Suppressor macrophage treated with lipopolysaccharide for 1 hour (primary cell): Measurements from ENCODE around the gene FOXD3.
A peak's percentile ranks its signal among the peaks of the same experiment; 100 is the strongest.
"Not testable (repeated sequence)": the region's sequence is repeated elsewhere in the genome, so short reads cannot be mapped to it uniquely, and the experiment has no call there.

Experiments used
- DNase-seq, 3 donors: peaks; one replicate each; pipeline ENCODE4 v3.0.0-alpha.2; 2020 to 2022

Gene FOXD3

GRCh38 chr1:63321066-63321784 lies 1.1 kb upstream of the FOXD3 start:
- peak in 1 of 3 donors; percentile 13 for DNase-seq

DNA sequence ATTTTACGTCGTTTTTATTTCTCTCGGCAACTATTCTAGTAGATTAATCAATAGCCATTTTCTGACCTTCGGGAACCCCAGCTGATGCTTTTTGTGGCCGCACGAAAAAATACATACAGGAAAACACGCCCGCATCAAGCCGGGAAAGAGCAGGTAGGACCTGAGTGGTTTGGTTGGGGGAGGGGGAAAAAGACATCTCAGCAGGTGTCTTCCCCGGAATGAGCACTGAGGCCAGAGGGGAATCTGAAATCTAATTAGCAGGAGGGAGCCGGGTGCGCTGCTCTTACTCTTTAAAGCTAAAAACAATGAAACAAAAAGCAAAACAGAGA lies 618 bp upstream of the FOXD3 start:
- DNase-seq, result peak in 1 of 3 donors; percentile 44

DNA sequence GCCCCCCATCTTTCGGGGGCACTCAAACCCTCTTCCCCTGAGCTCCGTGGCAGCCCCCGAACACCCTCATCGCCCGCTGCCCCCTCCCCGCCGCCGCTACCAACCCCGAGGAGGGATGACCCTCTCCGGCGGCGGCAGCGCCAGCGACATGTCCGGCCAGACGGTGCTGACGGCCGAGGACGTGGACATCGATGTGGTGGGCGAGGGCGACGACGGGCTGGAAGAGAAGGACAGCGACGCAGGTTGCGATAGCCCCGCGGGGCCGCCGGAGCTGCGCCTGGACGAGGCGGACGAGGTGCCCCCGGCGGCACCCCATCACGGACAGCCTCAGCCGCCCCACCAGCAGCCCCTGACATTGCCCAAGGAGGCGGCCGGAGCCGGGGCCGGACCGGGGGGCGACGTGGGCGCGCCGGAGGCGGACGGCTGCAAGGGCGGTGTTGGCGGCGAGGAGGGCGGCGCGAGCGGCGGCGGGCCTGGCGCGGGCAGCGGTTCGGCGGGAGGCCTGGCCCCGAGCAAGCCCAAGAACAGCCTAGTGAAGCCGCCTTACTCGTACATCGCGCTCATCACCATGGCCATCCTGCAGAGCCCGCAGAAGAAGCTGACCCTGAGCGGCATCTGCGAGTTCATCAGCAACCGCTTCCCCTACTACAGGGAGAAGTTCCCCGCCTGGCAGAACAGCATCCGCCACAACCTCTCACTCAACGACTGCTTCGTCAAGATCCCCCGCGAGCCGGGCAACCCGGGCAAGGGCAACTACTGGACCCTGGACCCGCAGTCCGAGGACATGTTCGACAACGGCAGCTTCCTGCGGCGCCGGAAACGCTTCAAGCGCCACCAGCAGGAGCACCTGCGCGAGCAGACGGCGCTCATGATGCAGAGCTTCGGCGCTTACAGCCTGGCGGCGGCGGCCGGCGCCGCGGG lies 837 bp downstream of the FOXD3 start:
- DNase-seq, result peak; percentile 42 to 52 (median 52)

DNA sequence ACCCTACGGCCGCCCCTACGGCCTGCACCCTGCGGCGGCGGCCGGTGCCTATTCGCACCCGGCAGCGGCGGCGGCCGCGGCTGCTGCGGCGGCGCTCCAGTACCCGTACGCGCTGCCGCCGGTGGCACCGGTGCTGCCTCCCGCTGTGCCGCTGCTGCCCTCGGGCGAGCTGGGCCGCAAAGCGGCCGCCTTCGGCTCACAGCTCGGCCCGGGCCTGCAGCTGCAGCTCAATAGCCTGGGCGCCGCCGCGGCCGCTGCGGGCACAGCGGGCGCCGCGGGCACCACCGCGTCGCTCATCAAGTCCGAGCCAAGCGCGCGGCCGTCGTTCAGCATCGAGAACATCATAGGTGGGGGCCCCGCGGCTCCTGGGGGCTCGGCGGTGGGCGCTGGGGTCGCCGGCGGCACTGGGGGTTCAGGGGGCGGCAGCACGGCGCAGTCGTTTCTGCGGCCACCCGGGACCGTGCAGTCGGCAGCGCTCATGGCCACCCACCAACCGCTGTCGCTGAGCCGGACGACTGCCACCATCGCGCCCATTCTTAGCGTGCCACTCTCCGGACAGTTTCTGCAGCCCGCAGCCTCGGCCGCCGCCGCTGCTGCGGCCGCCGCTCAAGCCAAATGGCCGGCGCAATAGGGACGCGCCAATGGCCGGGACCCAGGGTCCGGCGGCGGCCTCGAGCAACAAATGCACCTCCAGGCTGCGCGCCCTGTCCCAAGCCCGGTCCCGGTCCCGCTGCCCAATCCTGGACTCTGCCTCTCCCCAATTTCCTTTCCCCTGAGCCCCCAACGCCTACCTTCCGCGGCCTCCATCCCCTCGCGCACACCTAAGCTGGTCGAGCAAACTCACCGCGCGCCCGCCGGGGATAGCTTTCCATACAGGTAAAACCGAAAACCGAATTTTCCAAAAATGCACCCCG lies 1.8 kb downstream of the FOXD3 start:
- peak in 2 of 3 donors; percentile 18 to 56 for DNase-seq

GRCh38 chr1:63324779-63325119 lies 2.4 kb downstream of the FOXD3 start:
- no peak for DNase-seq

DNA sequence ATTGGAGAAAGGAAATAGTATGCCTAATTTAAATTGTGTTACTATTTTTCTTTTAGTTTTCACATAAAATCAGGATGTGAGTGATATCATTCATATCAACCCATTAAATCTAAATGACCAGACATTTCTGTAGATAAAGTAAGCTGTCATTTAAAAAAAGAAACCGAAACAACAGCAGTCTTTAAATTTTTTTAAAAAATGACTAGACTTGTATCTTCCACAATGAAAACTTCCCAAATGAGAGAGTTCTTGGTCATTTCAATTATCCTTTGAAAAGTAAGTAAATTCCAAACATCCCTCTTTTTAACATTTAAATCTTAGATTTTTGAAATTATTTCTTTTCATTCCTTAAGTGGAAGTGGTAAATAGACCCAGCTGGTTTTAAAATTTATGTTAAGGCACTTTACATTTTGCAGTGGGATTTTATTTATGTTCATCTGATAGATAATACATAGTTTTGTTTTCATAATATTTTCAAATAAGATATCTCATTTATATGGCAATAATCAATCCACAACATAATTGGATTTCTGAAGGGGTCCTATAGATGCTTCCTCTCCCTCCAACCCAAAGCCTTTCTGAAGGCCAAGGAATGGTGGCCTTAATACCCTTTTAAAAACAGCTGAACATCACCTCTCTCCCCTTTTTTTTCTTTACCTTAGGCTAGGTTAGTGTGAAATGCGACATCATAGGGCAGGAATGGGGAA lies 3.1 kb downstream of the FOXD3 start:
- peak in 1 of 3 donors; percentile 18 for DNase-seq

- DNase-seq, result no peak
Measured at GRCh38 chr1:63326106-63326472, 3.7 kb downstream of the FOXD3 start.

GRCh38 chr1:63326473-63327380 lies 4.4 kb downstream of the FOXD3 start:
- peak in 1 of 3 donors; percentile 18 for DNase-seq

GRCh38 chr1:63327417-63328054 lies 5.2 kb downstream of the FOXD3 start:
- DNase-seq, result peak; percentile 76 to 85 (median 84)

DNA sequence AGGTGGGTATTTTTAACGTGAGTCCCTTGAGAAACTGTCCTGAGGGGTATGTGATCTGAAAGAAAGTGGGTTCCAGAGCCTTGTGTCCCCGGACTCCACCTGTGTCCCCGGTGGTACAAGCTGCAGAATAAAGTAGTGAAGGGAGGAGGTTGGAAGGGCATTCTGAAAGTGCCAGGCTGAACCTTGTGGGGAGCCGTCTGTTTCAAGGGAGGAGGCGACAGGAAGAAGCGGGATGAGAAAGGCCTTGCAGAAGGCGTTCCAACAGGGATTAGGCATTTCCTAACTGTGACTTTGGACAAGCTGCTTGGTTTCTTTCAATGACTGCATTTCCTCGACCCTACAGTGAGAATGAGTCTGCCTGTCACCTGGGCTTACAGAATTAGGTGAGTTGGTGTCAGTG lies 5.8 kb downstream of the FOXD3 start:
- DNase-seq, result no peak

DNA sequence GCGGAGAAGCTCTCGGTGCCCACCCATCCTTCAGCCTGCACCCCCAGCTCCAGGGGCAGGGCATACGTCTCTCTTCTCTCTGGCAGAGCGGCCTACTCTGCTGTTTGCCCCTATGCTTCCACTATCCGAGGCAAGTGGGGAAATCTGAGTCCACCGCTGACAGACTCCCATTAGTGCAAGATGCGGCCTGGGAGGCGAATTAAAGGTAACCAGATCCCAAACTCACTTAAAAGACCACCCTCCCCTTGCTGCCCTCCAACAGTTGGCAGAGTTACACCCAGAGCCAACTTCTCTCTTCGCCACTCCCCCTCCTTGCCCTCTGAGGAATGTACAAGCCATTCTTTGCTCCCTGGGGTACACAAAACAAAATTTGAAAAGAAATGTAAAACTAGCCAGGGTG lies 6.4 kb downstream of the FOXD3 start:
- DNase-seq, result no peak

DNA sequence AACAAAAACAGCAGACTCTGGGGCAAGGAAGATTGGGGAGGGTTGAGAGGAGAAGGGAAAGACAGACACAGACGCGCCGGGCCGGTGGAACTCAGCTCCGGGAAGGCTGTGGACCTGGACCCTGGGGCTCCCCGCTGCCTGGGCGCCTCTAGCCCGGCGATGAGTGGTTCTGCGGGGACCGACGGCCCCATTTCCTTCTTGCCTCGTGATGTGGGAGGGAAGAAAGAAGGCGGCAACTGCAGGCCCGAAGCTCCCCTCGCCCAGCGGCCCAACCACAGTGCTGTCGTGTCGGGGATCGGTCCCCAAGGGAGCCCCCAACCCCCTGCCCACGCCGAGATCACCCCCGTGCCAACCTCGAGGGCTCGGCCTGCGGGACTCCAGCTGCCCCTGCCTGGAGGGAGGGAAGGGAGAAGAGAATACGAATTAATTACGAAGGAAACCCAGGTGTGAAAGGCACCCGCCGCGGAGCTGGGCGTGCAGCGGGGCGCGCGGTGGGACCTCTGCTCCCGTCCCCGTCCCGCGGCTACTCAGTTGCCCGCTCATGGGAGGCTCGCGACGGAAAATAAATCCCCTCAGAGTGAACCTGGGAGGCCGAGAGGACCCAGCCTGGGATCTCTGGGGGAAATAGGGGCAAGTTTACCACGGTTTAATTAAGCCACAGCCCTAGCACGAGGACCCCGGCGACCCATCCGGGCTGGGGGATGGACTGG lies 7.4 kb downstream of the FOXD3 start:
- peak in 1 of 3 donors; percentile 17 for DNase-seq

DNA sequence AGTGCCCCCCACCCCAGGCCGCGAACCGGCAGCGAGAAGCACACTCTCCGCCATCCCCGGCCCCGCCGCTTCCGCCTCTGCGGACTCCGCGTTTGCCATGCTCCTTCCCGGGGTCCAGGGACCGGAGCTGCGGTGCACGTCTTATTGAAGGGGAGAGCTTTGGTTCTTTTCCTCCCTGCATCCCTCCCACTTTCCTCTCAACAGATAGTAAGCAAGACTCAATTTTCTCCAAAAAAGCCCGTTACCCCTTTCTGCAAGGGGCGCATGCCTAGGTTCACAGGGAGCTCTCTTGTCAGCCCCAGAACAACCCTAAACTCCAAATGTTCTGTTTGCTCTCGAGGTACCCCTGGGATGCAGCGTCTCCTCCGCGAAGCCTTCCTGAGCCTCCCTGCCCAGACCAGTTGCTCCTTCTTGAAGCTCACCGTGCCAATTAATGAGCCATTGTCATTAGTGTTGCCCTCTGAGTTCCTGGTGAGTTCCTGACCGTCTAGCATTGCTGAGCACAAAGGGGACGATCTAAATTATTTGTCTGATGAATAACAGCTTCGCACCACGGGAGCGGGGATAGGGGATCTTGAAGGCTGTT lies 8.1 kb downstream of the FOXD3 start:
- DNase-seq, result no peak

DNA sequence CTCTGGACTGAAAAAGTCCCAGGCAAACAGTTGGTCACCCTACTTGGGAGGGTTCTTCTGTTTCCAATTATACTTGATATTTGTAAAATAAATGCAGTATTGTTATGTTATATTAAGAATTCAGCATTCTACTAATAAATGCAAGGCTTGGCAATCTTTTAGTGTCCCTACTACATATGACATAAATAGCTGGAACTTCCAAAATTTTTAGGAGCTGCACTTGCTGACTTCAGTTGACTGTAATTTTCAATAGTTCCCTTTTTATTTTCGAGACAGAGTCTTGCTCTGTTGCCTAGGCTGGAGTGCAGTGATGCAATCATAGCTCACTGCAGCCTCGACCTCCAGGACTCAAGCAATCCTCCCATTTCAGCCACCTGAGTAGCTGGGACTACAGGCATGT lies 20.0 kb downstream of the FOXD3 start:
- peak in 2 of 3 donors; percentile 34 to 78 for DNase-seq

- no peak for DNase-seq
Measured at GRCh38 chr1:63343922-63344321, 21.6 kb downstream of the FOXD3 start.

GRCh38 chr1:63350320-63350719 lies 28.0 kb downstream of the FOXD3 start:
- DNase-seq, result no peak

- no peak for DNase-seq
Measured at GRCh38 chr1:63352736-63353135, 30.4 kb downstream of the FOXD3 start.

- not testable (repeated sequence) for DNase-seq
Measured at GRCh38 chr1:63356234-63356633, 33.9 kb downstream of the FOXD3 start.

- DNase-seq, result no peak
Measured at GRCh38 chr1:63359561-63359960, 37.2 kb downstream of the FOXD3 start.

GRCh38 chr1:63362073-63362472 lies 39.7 kb downstream of the FOXD3 start:
- no peak for DNase-seq
